ENCODE data around the gene CKS1B. TPM values are rescaled to one million over a fixed set of nuclear protein-coding genes. Genes with fewer than 3 reads are reported as not detected.

The CKS1B gene
- total and polyA plus RNA-seq, 9 of the 15 experiments (the other 6 are each of a cell fraction or from before 2014, with no cell fraction given), result 215 to 1,103 (median 460) TPM

GRCh38 chr1:154973344-154974101 lies 958 bp upstream of the CKS1B start (continued):
- TF ChIP-seq NR2C2 (CRISPR knock-in tag; IDR thresholded peaks at IDR 0.05) (0 out of 2 replicates have a peak, but pooled peaks have one; percentile 7), NR2C2 (tag; IDR thresholded peaks at IDR 0.05) (no peak), SAP30 (IDR thresholded peaks at IDR 0.05; ENCODE audit: borderline replicate concordance, insufficient read depth, low read depth, low read length, poor library complexity, severe bottlenecking) (peak; percentile 31), ZNF384 (IDR thresholded peaks at IDR 0.05; ENCODE audit: low read depth, low read length) (peak; percentile 81), KLF13 (tag; IDR thresholded peaks at IDR 0.05; ENCODE audit: borderline replicate concordance, low read depth) (peak; percentile 99)

DNA sequence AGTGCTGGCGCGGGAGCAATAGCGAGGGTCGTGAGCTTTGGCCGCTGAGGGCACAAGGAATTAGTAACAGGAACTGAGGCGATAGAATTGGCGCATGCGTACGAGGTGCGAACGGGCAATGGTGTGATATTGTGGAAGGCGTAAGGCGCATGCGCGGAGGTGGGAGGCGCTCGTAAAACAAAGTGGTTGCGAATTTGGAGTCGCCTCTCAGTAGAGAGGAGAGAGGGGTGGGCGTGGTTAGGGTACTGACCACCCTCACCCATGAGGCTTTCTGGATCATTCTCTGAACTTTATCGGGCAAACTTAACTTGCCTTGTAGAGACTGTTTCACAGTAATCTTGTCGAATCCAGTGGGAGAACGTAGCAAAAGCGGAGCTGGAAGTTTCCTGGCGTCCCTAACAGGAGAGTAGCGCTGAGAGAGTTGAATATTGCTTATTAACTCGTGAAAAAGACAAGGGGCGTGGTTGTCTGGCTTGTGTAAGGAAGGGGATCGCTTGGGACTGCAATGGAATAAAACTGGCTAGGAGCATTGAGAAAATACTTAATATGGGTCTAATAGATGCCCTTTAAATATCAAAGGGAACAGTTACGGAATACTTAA lies 427 bp downstream of the CKS1B start:
- no peaks in the 10 kb centered on the region; a peak in 1 of 5 replicates for H3K27me3 ChIP-seq (ENCODE audit: control insufficient read depth in 2 of 2, insufficient read depth in 2 of 2, low read length in 2 of 2)
- DNase-seq (ENCODE audit: extremely low read depth in 1 of 4, low spot score in 3 of 4) (peak; percentile 84 to 98 (median 89)), FAIRE-seq (no peak), ATAC-seq (peak; percentile 58)
- ChIA-PET CTCF (ENCODE audit: low intra/inter-chr PET ratio) (interaction anchor here (0.6 to 2.3 kb wide), 4 partner anchors 21 to 43 kb away, joined by 3 to 11 read pairs (median 4); no protein-coding TSS in a partner anchor), POLR2A (interaction anchor here (0.6 to 8.3 kb wide), 10 partner anchors 8 to 45 kb away, joined by 3 to 80 read pairs (median 4); partner anchors contain the start of genes FLAD1, LENEP, PBXIP1 and PYGO2)
- H3K4me2 ChIP-seq (ENCODE audit: insufficient read depth, low read length), result peak overlapping the region; percentile 98
- H3K9me1 ChIP-seq (ENCODE audit: control insufficient read depth, insufficient read depth, low read length), result no peaks in the 10 kb centered on the region
- no peaks in the 10 kb centered on the region for H3K9me3 ChIP-seq (replicated peaks; ENCODE audit: control insufficient read depth, insufficient read depth, low read depth, low read length)
- peaks cover 33% of the 10 kb centered on the region for H3K36me3 ChIP-seq (ENCODE audit: control insufficient read depth, insufficient read depth, low read length)
- no peaks in the 10 kb centered on the region for H4K20me1 ChIP-seq (replicated peaks; ENCODE audit: control insufficient read depth, insufficient read depth, low read length)
- peaks cover 79% of the 10 kb centered on the region for H3K79me2 ChIP-seq (ENCODE audit: control insufficient read depth, insufficient read depth, low read length)
- in situ Hi-C loops (cut with MboI), result no loop called here
- peak overlapping the region; percentile 99 for H3K27ac ChIP-seq (ENCODE audit: extremely low read depth, low read depth, low read length)
- H3K4me1 ChIP-seq (replicated peaks in 1 of 2; ENCODE audit: control insufficient read depth in 2 of 2, insufficient read depth in 2 of 2, low read length in 2 of 2), result peaks cover 39 to 46% of the 10 kb centered on the region in 2 experiments
- intact Hi-C loops (cut with micrococcal nuclease), result loop anchor here (1.0 to 5.0 kb wide), 2 partner anchors 26 to 87 kb away; partner anchors contain the start of gene EFNA4
- no TSS peak for BruUV-seq (replicated peaks)
- peak overlapping the region; percentile 89 to 97 for H3K9ac ChIP-seq (ENCODE audit: insufficient read depth in 1 of 2, low read depth in 2 of 2, low read length in 2 of 2)
- H2AFZ ChIP-seq (ENCODE audit: low read depth, low read length), result peak overlapping the region; percentile 81
- peak overlapping the region; percentile 66 for H3K4me3 ChIP-seq
- 1% methylated on average over 28 of the region's 30 CpGs for WGBS (ENCODE audit: insufficient coverage, low coverage, missing lambda C conversion rate)
- TF ChIP-seq CTBP1 (IDR thresholded peaks at IDR 0.05; ENCODE audit: borderline replicate concordance) (peak; percentile 16; the same call in 1 of the 2 replicates), POLR2H (tag; IDR thresholded peaks at IDR 0.05; ENCODE audit: low read depth) (peak; percentile 32), FOXP1 (CRISPR knock-in tag; IDR thresholded peaks at IDR 0.05) (0 out of 2 replicates have a peak, but pooled peaks have one; percentile 7), JUNB (CRISPR knock-in tag; conservative IDR thresholded peaks at IDR 0.05) (0 out of 2 replicates have a peak, but pooled peaks have one; percentile 21), NRF1 (conservative IDR thresholded peaks at IDR 0.05 in 1 of 2, IDR thresholded peaks at IDR 0.05 in 1 of 2) (peak; percentile 100), ESRRA (IDR thresholded peaks at IDR 0.05; ENCODE audit: borderline replicate concordance, low read depth) (peak; percentile 2; the same call in 1 of the 2 replicates)
- TF ChIP-seq, protein P1, sequence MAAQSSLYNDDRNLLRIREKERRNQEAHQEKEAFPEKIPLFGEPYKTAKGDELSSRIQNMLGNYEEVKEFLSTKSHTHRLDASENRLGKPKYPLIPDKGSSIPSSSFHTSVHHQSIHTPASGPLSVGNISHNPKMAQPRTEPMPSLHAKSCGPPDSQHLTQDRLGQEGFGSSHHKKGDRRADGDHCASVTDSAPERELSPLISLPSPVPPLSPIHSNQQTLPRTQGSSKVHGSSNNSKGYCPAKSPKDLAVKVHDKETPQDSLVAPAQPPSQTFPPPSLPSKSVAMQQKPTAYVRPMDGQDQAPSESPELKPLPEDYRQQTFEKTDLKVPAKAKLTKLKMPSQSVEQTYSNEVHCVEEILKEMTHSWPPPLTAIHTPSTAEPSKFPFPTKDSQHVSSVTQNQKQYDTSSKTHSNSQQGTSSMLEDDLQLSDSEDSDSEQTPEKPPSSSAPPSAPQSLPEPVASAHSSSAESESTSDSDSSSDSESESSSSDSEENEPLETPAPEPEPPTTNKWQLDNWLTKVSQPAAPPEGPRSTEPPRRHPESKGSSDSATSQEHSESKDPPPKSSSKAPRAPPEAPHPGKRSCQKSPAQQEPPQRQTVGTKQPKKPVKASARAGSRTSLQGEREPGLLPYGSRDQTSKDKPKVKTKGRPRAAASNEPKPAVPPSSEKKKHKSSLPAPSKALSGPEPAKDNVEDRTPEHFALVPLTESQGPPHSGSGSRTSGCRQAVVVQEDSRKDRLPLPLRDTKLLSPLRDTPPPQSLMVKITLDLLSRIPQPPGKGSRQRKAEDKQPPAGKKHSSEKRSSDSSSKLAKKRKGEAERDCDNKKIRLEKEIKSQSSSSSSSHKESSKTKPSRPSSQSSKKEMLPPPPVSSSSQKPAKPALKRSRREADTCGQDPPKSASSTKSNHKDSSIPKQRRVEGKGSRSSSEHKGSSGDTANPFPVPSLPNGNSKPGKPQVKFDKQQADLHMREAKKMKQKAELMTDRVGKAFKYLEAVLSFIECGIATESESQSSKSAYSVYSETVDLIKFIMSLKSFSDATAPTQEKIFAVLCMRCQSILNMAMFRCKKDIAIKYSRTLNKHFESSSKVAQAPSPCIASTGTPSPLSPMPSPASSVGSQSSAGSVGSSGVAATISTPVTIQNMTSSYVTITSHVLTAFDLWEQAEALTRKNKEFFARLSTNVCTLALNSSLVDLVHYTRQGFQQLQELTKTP (IDR thresholded peaks at IDR 0.05; ENCODE audit: low read depth in 1 of 2, partially characterized antibody in 2 of 2), result peak in 1 of 2 experiments; percentile 19
- TF ChIP-seq, protein P2, sequence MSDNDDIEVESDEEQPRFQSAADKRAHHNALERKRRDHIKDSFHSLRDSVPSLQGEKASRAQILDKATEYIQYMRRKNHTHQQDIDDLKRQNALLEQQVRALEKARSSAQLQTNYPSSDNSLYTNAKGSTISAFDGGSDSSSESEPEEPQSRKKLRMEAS (CRISPR knock-in tag; IDR thresholded peaks at IDR 0.05), result peak; percentile 60; the same call in 1 of the 2 replicates
